C4-2B (cell line): Measurements from ENCODE around the gene MICA.

Experiments
- ZFX ChIP-seq: fragments of 450-650 bp; IDR thresholded peaks from 2 replicates; pipeline ENCODE4 v1.6.1; 2017
- TF ChIP-seq, protein P1 (sequence below): fragments of 450-650 bp; conservative IDR thresholded peaks from 2 replicates; pipeline ENCODE4 v1.5.1; 2017; ENCODE audit warnings: mild to moderate bottlenecking

DNA sequence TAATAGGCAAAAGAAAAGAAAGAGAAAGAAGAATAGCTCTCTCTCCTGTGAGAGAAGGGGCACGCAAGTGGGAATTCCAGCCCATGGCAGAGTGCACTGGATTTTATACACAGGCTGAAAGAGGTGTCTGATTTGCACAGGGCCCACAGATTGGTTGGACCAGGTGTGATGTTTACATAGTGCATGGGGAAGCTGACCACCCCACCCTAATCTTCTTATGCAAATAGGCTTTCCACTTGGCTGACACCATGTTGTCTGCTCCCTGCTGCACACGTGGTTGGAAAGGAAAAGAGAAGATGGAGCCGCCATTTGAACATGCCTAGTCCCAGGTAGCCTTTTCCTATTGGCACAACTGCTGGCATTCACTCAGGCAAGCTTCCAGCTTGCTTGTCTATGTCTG lies 20.2 kb downstream of the MICA start:
- TF ChIP-seq, protein P1, sequence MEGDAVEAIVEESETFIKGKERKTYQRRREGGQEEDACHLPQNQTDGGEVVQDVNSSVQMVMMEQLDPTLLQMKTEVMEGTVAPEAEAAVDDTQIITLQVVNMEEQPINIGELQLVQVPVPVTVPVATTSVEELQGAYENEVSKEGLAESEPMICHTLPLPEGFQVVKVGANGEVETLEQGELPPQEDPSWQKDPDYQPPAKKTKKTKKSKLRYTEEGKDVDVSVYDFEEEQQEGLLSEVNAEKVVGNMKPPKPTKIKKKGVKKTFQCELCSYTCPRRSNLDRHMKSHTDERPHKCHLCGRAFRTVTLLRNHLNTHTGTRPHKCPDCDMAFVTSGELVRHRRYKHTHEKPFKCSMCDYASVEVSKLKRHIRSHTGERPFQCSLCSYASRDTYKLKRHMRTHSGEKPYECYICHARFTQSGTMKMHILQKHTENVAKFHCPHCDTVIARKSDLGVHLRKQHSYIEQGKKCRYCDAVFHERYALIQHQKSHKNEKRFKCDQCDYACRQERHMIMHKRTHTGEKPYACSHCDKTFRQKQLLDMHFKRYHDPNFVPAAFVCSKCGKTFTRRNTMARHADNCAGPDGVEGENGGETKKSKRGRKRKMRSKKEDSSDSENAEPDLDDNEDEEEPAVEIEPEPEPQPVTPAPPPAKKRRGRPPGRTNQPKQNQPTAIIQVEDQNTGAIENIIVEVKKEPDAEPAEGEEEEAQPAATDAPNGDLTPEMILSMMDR, result no peak
- TF ChIP-seq ZFX, result no peak
